CD4-positive, alpha-beta T cell treated with Interleukin-4 for 4 hours (primary cell): ENCODE data around the gene CNTFR.
"Not testable (repeated sequence)": the region's sequence is repeated elsewhere in the genome, so short reads cannot be mapped to it uniquely, and the experiment has no call there.

ENCODE experiments used
- DNase-seq: peaks from one replicate; pipeline ENCODE4 v3.0.0-alpha.2; 2020

CNTFR gene

DNA sequence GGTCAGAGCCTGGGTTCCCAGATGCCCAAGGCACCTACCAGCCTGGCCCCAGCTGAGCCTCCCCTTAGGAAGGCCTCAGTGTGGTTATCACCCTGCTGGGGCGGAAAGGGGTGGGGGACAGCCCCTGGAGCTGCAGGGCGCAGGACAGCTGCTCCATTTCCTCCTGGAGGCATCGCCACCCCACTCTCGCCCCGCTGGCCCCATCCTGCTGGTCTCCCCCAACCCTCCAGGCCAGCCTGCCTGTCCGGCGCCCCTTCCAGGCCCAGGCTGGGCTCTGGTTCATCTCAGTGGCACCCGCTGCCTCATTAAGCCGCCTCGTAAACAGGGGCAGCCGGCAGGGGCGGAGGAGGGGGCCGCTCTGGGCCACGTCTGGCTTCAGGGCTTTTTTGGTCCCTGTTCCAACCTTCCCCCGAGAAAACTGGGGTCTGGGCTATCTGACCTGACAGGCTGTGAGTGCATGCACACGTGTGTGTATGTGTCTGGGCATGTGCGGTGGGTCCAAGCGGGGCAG lies 36.0 kb downstream of the CNTFR start:
- DNase-seq: no peak

DNA sequence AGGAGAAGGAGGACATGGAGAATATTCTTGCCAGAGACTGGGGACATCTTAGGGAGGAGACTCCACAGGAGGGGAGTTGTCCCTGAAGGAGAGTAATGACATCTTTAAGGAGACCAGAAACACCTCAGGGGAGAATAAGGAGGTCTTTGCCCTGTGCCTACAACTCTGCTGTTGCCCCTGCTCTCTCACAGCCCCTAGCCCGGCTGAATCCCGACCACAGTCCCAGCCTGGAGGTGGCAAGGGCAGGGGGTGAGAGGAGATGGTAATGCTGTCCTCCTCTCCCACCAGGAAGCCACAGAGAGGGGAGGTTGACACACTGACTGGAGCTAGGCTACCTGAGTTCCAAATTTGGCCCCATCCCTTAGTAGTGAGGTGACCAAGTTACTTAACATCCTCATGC lies 36.5 kb downstream of the CNTFR start:
- no peak for DNase-seq

DNA sequence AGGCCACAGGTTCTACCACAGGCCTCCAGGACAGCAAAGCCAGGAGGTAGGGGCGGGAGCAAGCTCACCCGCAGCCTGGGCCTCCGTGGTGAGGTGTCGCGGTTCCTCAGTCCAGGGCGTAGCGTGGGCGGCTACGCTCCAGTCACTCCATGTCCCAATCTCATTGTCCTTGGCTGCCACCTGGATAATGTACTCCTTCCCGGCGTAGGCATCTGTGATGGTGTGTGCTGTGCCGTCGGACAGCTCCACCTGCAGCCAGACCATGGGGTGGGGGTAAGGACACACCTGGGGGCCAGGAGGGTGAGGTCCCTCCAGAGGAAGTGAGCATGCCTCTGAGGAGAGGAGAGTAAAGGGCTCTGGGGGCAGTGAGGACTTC lies 36.9 kb downstream of the CNTFR start:
- no peak for DNase-seq

DNA sequence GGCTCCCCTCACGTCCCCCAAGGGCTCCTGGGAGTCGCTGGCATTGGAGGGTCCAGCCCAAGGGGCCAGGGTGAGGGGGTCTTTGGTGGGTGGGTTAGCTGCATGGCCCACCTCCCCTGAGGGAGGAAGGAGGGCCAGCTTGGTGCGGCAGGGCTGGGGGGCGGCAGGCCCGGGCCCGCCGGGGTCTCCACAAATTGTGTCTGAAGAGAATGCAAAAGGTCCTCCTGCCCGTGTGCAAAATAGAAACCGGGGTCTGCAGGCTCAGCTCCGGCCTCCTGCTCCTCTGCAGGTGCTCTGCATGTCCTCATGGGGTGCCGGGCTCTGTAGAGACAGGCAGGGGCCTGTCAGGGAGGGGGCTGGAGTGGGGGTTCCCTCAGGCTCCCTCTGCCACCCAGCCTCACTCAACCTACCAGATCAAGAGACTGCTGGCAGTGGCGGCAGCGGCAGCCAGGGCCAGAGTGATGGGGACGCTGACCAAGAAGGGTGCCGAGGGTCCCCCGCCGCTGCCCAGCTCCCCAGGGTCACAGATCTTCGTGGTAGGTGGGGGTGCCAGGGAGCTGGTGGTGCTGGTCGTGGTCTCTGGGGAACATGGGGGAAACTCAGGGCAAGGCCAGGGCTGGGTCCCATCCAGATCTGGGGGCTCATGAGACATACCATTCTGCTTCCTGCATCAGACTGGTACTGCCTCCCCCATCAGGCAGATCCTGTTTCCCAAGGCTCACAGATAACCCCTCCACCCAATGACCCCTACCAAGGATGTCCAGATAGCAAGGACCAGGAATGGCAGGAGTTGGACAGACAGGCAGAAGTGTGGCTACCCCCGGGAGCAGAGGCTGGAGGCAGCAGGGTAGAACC lies 37.5 kb downstream of the CNTFR start:
- DNase-seq: no peak

DNA sequence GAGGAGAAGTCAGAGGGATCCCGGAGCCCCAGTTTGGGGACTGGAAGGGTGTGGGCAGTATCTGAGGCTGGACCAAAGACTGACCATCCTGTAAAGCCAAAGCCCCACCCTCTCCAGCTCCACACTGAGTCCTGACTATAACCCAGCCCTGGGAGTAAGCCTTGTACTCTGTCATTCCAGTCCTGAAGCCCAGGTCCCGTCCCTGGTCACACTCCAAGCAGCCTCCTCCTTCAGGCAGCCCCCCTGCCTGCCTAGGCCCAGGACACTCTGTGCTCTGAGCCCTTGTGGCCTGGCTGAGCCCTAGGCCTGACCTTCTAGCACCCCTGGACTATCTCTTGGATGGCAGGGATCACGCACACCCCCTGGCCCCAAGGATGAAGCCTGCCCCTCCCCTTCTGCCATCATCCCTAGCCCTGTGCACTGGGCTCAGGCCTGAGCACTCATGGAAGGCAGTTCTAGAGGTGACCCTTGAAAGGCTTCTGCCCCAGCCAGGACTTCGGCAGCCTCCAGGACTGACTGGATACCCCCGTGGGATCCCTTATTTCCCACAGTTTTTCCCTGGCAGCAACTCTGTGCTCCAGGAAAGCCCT lies 38.7 kb downstream of the CNTFR start:
- no peak for DNase-seq

DNA sequence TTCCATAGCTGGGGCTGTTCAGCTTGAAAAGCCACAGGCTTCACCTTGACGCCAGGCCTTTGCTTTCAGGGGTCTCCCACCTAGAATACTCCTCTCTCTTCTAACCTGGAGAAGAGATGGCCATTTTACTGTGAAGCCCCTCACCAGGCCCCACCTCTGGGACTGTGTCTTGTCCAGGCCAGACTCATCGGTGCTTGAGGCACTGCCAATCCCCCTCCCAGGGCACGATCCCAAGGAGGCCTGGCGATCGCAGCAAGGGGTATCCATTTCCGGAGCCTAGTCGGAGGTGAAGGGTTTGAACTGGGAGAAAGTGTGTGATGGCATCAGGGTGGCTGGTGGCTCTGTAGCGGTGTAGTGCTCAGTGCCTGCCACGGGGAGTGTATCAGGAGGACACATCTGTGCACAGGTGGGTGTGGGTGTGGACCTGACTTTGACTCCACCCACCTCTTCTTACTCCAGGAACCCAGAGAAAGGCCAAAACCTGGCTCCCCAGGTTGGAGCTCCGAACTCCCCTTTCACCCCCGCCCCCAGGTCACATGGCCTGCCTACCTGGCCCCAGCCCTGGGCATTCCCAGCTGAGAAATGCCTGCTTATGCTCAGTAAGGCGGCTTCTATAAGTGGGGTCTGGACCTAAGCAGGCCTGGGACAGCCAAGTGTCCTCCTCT lies 39.4 kb downstream of the CNTFR start:
- DNase-seq: no peak

DNA sequence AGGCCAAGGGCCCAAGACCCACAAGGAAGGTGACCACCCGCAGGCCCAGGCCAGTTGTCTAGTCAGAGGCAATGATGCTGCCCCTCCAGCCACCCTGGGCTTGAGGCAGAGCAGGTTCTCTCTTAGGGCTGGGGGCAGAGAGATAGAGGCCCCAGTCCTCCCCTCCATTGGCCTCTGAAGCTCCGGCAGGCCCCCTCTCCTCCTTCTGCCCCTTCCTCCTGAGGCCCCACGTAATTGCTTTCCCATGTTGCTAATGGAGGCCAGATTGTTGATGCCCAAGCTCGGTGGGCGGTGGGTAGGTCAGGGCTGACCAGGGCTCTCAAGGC lies 40.2 kb downstream of the CNTFR start:
- no peak for DNase-seq

DNA sequence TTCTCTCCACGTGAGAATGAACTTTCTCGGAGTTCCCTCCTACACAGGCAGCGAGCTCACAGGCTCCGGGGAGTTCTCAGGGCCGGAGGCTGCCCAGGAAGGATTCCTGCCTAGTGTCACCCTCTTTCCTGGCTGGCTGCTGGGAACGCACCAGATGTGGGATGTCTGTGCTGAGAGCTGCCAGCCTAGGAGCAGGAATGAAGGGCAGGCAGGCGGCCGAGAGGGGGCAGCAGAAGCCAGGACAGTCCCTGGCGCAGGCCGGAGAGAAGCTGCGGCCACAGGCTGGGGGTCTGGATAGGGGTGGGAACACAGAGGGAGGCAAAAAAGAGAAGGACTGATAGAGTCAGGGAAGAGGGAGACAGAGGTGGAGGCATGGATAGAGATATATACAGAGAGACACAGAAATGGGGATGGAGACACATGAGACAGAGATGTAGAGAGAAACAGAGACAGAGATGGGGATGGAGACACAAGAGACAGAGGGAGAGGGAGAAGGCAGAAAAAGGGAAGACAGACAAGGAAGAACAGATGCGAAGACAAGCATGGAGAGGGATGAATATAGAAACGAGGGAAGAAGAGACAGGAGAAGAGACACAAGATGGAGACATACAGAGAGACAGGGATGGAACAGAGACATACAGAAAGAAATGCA lies 41.4 kb downstream of the CNTFR start:
- no peak for DNase-seq

DNA sequence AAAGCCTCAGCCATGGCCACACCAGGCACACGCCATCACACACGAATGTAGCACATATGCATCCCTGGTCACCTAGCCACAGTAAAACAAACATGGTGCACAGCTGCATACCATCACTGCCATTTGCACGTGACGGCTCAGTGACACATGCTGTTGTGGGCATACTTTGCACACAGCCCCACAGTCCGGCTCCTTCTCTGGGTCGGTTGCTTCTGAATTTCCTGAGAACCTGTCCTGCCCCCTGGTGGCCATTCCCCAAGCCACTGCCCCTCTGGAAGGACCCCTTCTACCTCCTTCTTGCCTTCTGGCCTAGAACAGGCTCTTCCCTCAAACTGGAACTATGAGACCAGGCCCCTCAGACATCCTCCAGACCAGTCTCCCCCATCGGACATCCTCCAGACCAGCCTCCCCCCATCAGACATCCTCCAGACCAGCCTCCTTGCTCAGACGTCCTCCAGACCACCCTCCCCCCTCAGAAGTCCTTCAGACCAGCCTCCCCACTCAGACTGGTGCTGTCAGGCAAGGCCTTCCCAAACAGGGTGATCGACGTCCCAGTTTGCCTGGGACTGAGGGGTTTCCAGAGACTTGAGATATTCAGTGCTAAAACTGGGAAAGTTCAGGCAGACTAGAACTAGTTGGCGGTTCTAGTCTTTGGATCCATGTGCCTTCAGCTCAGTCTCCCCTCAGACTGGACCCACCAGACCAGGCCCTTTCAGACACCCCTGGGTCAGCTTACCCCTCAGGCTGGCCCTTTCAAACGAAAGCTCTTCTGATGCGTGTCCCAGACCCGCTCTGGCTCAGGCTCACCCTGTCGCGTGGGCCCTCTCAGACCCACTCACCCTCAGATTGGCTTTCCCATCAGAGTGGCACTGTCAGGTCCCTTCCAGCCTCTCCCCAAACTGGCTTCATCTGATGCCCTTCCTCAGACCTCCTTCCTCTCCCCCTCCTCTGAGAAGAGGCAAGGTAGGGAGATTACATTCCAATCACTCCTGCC lies 42.4 kb downstream of the CNTFR start:
- DNase-seq: peak; percentile 16

DNA sequence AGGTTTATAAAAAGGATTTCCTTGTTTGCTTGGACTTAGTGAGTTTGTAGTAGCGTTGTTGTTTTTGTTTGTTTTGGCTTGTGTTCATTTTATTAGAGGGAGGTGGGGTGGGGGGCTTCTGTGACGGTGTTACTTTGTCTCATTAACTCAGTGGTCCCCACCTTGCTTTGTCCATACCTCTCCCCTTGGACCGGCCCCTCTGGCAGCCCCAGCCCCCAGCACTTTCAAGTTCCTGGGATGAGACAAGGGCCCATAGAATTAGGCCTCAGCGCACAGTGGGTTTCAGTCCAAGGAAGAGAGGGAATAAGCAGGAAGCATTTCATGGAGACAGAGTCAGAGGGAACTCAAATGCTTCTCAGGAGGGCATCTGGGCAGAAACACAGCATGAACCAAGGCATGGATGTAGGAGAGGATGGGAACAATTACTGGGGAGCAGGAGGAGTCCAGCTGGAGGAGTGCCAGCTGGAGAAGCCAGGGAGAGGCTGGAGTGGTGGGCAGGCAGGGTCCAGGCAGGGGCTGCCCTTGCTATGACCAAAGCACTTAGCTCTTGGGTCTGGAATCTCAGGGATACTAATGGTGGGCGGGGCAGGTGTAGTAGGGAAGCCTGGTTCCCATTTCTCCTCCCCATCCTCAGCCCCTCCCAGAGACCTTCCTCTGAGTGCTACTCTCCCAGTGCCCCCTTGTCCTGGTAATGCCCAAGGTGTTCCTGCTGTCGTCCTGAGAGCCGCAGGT lies 43.3 kb downstream of the CNTFR start:
- DNase-seq: no peak

DNA sequence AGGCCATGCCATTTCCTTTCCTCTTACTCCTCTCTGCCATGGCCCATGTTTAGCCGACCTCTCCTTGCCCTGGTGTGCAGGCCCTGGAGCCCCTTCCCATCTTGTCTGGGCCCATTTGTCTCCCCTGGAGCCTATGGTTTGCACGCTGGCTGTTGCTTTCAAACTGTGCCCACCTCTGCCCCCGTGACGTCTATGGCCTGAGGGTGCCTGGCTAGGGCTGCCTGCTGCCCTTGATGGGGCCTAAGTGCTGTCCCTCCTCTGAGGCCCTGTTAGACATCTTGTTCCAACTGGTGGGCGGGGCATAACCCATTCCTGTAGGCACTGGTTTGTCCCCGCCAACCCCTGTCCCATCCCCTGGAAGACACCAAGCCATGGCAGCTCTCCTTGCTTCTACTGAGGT lies 44.0 kb downstream of the CNTFR start:
- no peak for DNase-seq

DNA sequence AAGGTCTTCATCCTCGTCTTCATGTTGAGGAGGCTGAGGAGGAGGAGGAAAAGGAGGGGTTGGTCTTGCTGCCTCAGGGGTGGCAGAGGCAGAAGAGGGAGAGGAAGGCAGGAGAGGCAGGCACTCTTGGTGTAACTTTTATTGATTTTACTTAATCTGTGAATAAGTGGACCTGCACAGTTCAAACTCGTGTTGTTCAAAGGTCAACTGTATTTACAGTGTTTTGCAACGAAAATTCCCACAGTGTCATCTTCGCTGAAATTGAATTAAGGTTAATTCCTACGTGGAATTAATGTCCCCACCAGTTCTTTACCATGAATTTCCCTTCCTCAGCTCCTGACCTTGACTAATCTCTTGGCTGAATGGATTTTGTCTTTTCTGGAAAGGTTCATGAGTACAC lies 45.5 kb downstream of the CNTFR start:
- DNase-seq: no peak

DNA sequence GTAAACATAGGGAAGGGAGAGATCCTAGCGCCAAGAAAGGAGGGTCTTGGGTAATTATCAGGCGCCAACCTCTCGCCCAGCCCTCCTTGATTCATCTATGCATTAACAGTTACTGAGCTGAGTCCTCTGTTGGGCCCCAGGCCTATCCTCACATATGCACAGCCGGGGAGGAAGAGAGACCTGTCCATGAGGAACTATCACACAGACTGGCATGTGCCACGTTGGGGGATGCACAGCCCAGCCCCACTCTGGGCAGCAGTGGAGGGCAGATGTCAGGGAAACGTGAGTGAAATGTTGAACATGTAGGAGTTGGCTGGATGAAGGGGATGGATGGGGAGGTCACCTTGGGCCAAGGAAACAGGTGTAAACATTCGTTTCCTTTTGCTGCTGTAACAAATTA lies 48.0 kb downstream of the CNTFR start:
- DNase-seq: no peak

DNA sequence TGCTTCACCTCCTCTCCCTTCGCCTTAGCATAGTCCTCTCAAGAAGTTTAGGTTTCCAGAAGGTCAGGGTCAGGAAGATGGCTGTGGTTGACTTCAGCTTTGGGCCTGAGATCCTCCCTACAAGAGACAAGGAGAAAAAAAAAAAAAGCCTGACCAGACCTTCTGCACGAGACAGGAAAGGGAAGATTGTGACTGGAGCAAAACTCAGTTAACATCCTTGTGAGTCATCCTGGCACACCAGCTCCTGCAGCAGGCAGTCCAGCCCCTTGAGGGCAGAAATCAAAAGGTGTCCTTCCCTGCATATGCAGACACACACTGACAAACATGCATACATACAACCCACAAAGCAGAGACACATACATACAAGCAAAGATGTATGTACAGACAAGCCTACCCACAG lies 48.7 kb downstream of the CNTFR start:
- DNase-seq: no peak

DNA sequence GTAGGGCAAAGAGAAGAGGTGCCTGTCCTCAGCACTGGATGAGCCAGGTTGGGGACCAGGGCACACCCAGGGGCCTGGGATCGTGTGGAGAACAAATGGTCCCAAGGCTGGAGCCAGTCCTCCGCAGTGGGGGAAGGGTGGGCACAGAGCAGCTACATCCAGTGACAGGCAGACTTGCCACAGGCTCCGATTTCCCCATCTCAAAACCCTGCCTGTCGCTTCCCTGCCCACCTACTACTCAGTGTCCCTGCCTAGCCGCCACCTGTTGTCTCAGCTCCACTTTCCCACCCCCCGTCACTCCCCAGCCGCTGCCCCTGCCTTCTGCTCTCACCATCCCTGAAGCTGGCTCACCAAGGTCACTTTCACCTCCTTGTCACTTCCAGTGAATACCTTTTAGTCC lies 52.8 kb downstream of the CNTFR start:
- DNase-seq: no peak

DNA sequence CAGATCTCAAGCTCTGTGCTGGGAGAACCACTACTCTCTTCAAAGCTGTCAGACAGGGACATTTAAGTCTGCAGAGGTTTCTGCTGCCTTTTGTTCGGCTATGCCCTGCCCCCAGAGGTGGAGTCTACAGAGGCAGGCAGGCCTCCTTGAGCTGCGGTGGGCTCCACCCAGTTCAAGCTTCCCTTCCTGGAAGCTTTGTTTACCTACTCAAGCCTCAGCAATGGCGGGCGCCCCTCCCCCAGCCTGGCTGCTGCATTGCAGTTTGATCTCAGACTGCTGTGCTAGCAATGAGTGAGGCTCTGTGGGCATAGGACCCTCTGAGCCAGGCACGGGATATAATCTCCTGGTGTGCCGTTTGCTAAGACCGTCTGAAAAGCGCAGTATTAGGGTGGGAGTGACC lies 57.5 kb downstream of the CNTFR start:
- DNase-seq: not testable (repeated sequence)

DNA sequence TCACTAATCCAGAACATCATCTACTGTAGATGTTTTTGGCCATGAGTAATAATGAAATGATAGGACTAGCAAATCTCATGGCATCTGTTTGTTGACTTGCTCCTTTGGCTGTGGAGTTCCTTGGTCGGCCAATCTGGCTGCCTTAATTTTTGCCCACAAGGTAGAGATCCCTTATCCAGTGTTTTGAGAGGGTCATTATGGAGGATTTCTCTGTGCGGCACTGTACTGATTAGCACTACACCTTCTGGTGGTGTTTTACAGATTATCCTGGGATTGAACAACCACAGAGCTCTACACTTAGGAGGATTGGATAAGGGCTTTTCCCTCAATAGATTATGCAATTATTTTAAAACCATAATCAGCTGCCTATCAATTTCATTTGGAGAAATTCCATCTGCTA lies 63.5 kb downstream of the CNTFR start:
- DNase-seq: no peak

DNA sequence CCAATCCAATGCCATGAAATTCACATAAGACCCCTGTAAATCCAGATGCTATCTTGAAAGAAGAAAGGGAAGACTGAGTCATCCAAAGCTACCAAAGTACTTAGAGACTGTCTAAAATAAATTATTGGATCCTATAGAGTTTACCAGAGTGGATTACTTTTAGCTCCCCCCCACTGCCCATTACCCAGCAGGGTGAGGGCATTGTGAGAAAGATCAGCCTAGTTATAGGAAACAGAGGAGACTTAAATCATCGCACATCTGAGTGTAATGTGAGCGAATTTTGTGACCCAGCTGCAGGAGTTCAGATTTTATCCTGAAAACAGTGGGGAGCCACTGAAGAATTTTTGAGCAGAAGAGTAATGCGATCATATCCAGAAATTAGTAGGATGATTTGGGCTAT lies 65.2 kb downstream of the CNTFR start:
- no peak for DNase-seq

DNA sequence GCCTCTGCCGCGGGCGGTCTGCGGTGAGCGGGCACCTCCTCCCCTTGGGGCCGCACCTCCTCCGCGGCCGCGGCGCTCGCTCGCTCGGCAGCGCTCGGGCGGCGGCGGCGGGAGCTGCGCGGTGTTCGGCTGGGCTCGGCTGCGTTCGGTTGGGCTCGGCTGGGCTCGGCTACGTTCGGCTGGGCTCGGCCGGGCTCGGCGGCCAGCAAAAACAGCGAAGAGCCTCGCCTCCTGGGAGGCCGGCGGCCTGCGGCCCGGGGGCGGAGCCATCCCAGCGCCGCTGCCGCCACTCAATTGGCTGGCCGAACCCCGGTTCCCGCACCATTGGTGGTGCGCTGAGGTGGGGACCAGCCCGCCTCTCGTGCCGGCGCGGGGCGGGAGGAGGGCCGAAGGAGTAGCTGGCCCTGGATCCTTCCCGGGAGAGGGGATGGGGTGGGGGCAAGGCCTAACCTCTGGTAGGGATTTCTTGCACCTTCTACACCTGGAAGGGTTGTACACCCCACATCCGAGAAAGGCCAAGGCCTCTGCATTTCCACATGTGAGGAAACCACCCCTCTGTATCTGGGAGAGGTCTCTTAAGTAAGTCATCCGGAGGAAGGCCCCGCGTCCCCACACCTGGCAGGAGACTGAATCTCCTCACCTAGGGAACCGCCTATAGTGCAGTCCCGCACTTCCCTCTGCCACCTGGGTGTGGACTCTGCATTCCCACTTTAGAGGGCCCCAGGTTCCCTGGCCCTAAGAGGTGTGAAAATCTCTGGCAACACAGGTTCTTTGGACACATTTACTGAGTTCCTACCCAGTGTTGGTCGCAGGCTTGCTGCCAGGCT lies 66.3 kb downstream of the CNTFR start, which contains the start of gene ENHO:
Gene ENHO (minus strand): TSS at position 20 of the 827 bp plus-strand sequence. CDS start 1,295 bp downstream, outside the sequence.
- peak; percentile 85 for DNase-seq

DNA sequence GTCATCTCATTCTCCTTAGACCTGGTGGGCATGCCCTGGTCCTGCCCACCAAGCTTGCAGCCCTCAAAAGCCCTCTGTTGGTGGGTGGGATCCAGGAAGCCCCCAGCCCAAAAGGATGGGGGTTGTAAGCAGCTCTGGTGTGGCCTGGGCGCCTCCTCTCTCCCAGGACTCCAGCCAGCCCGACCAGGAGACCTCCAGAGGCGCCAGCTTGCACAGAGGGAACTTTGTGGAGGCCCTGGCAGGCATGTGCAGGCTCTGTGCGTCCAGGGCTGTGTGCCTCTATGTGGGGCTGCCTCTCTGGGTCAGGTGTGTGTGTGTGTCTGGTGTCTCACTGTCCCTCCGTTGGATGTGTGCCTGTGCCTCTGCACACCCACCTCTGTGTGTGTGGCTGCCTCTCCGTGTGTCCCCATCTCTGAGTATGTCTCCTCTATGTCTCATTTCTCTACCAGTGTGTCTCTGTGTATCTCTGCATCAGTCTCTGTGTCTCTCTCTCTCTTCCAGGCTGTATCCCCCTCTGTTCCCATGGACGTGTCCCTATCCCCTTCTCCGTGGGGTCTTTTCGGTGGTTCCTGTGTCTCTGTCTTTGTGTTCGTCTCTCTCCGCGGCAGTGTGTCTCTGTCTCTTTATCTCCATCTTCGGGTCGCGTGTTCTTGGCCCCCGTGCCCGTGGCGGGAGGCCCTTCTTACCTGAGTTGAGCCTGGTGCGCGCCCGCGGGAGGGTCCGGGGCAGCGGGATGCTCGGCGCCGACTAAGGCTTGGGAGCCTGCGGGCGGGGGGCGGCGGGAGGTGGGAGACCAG lies 67.2 kb downstream of the CNTFR start:
- DNase-seq: no peak
